ENCODE data around the gene SLC23A2. TPM values are rescaled to one million over a fixed set of nuclear protein-coding genes. Genes with fewer than 3 reads are reported as not detected.

The SLC23A2 gene
- total RNA-seq (2021; ENCODE audit: unreplicated experiment) (14.6 TPM), Bru-seq, nascent RNA (percentile 61 among the genes with signal in this experiment), BruChase-seq, experiment 1, labeled RNA remaining after a 2-hour chase (percentile 58 among the genes with signal in this experiment), BruChase-seq, experiment 2, labeled RNA remaining after a 6-hour chase (percentile 66 among the genes with signal in this experiment)
- 9.0 TPM for polyA plus RNA-seq (2012; ENCODE audit: insufficient read length)
- long read RNA-seq, full-length matches to known transcripts, result 1 of 16 reads
- long read RNA-seq, partial matches to known transcripts, result 4 of 16 reads
- long read RNA-seq, other reads (novel, unspliced or antisense), result 11 of 16 reads

- intact Hi-C loops (cut with micrococcal nuclease; ENCODE audit: unreplicated experiment), result no loop called here
- DNase-seq (ENCODE audit: low read depth, low spot score), result no peak
- TF ChIP-seq CTCF (IDR thresholded peaks at IDR 0.05) (no peak), POLR2AphosphoS5 (IDR thresholded peaks at IDR 0.05; ENCODE audit: low read depth, low read length) (no peak), SIN3A (IDR thresholded peaks at IDR 0.05; ENCODE audit: borderline replicate concordance, insufficient read depth, low read depth, low read length) (0 out of 2 replicates have a peak, but pooled peaks have one; percentile 2)
Measured at GRCh38 chr20:5001174-5002076, at the start of gene SLC23A2. TSS of gene SLC23A2 (minus strand) at chr20:5001510. CDS start at chr20:4932562, 68,948 bp downstream.

GRCh38 chr20:5046656-5047339, 45.5 kb upstream of the SLC23A2 start:
- no peak for DNase-seq (ENCODE audit: low read depth, low spot score)
- H3K9me3 ChIP-seq (ENCODE audit: control insufficient read depth, insufficient read depth, low read depth, low read length), result no peaks in the 10 kb centered on the region
- no peak for ATAC-seq
- TF ChIP-seq SIN3A (IDR thresholded peaks at IDR 0.05; ENCODE audit: borderline replicate concordance, insufficient read depth, low read depth, low read length) (no peak), CTCF (IDR thresholded peaks at IDR 0.05) (no peak), REST (IDR thresholded peaks at IDR 0.05; ENCODE audit: insufficient read depth in 1 of 2, low read depth in 2 of 2, low read length in 1 of 2) (no peak), POLR2AphosphoS5 (IDR thresholded peaks at IDR 0.05; ENCODE audit: low read depth, low read length) (no peak), TCF7L2 (IDR thresholded peaks at IDR 0.05; ENCODE audit: low read depth, low read length) (no peak)
- CTCF ChIA-PET, result no interaction called here
- intact Hi-C loops (cut with micrococcal nuclease; ENCODE audit: unreplicated experiment), result no loop called here
- no peak overlapping the region for H3K27ac ChIP-seq (ENCODE audit: low read length)
- POLR2A ChIA-PET, result no interaction called here
- no peak overlapping the region for H3K4me3 ChIP-seq (ENCODE audit: low read depth in 2 of 2, low read length in 2 of 2)
- no peaks in the 10 kb centered on the region for H3K36me3 ChIP-seq (ENCODE audit: control insufficient read depth, insufficient read depth, low read length)
- no TSS peak for BruUV-seq (replicated peaks)
- no peaks in the 10 kb centered on the region for H3K27me3 ChIP-seq (ENCODE audit: control insufficient read depth, insufficient read depth, low read length)
- no peaks in the 10 kb centered on the region for H3K4me1 ChIP-seq (ENCODE audit: control insufficient read depth, insufficient read depth, low read length)
- in situ Hi-C loops (cut with HindIII; ENCODE audit: low pct_unique_long_range_greater_than_20kb, low sequenced_read_pairs), result no loop called here

More at GRCh38 chr20:5001174-5002076, at the start of gene SLC23A2:
- Histone ChIP-seq H3K4me3 (ENCODE audit: low read depth in 2 of 2, low read length in 2 of 2) (peak within 1 kb of the TSS; percentile 75 to 78), H3K36me3 (ENCODE audit: control insufficient read depth, insufficient read depth, low read length) (no peaks in the 10 kb centered on the region; the same call in 1 of the 2 replicates), H3K4me1 (ENCODE audit: control insufficient read depth, insufficient read depth, low read length) (peaks cover 12% of the 10 kb centered on the region), H3K27me3 (ENCODE audit: control insufficient read depth, insufficient read depth, low read length) (no peaks in the 10 kb centered on the region), H3K9me3 (ENCODE audit: control insufficient read depth, insufficient read depth, low read depth, low read length) (no peaks in the 10 kb centered on the region), H3K27ac (ENCODE audit: low read length) (peak within 1 kb of the TSS; percentile 49; the same call in 1 of the 2 replicates)
- POLR2A ChIA-PET, result no interaction called here
- CTCF ChIA-PET, result no interaction called here
- BruUV-seq (replicated peaks), result no TSS peak
- in situ Hi-C loops (cut with HindIII; ENCODE audit: low pct_unique_long_range_greater_than_20kb, low sequenced_read_pairs), result no loop called here
- ATAC-seq, result peak; percentile 94

All from Panc1 (cell line).